ENCODE data around the gene AK5.

DNA sequence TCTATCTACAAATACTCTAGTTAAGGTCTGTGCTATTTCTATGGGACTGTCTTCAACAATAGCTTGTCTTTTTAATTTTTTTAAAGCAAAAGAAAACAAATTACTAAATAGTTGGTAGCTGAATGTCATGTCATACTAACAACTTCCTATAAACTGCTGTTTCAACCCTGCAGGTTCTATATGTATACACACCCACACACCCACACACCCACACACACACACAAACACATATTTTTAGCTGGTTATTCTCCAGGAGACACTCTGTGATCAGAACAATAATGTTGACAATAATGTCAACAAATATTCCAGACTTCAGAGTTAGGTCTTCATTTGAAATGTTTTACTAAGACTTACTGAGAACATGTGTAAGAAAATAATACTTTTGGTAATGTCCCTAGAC lies 66.7 kb downstream of the AK5 start:
- TF ChIP-seq POLR2A (IDR thresholded peaks at IDR 0.05; ENCODE audit: extremely low read depth, insufficient read length) (no peak), MYC (IDR thresholded peaks at IDR 0.05; ENCODE audit: low read depth, low read length) (no peak)
- TF ChIP-seq, protein P1, sequence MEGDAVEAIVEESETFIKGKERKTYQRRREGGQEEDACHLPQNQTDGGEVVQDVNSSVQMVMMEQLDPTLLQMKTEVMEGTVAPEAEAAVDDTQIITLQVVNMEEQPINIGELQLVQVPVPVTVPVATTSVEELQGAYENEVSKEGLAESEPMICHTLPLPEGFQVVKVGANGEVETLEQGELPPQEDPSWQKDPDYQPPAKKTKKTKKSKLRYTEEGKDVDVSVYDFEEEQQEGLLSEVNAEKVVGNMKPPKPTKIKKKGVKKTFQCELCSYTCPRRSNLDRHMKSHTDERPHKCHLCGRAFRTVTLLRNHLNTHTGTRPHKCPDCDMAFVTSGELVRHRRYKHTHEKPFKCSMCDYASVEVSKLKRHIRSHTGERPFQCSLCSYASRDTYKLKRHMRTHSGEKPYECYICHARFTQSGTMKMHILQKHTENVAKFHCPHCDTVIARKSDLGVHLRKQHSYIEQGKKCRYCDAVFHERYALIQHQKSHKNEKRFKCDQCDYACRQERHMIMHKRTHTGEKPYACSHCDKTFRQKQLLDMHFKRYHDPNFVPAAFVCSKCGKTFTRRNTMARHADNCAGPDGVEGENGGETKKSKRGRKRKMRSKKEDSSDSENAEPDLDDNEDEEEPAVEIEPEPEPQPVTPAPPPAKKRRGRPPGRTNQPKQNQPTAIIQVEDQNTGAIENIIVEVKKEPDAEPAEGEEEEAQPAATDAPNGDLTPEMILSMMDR (IDR thresholded peaks at IDR 0.05; ENCODE audit: low read depth, low read length): no peak
- TF ChIP-seq, protein P2, sequence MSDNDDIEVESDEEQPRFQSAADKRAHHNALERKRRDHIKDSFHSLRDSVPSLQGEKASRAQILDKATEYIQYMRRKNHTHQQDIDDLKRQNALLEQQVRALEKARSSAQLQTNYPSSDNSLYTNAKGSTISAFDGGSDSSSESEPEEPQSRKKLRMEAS (IDR thresholded peaks at IDR 0.05; ENCODE audit: low read depth, low read length): no peak

Data from NB4 (cell line).